Astrocyte of the cerebellum (primary cell): Measurements from ENCODE around the gene RAD51B.

ENCODE experiments used
- DNase-seq: peaks from one replicate; pipeline ENCODE4 v3.0.0-alpha.2; 2011; ENCODE audit warnings: low read depth
- H3K4me3 ChIP-seq: 2 replicates; pipeline ENCODE4 v1.5.1; 2011; ENCODE audit warnings: mild to moderate bottlenecking, low read depth, low read length, moderate library complexity
- in situ Hi-C: cut with HindIII; loops from 2 replicates; pipeline ENCODE4 v1.10.0; 2017; ENCODE audit warnings: low sequenced_read_pairs
- TF ChIP-seq, protein P1 (sequence below): IDR thresholded peaks from 2 replicates; pipeline ENCODE4 v1.5.1; 2012; ENCODE audit warnings: low read length, low read depth, moderate library complexity, mild to moderate bottlenecking; ENCODE audit errors: missing control alignments

The RAD51B gene

DNA sequence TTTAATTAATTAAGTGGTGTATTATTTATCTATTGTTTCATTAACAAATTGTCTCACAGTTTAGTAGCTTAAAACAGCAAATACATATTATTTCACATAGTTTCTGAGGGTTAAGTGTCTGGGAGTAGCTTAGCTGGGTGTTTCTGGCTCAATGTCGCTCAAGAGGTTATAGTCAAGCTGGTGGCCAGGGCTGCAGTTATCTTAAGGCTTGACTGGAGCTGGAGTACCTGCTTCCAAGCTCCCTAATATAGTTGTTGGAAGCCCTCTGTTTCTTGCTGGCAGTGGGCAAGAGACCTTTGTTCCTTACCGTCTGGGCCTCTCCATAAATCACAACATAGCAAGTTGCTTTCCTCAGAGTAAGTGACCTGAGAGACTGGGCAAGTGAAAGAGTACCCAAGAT, 66.6 kb downstream of the RAD51B start:
- TF ChIP-seq, protein P1, sequence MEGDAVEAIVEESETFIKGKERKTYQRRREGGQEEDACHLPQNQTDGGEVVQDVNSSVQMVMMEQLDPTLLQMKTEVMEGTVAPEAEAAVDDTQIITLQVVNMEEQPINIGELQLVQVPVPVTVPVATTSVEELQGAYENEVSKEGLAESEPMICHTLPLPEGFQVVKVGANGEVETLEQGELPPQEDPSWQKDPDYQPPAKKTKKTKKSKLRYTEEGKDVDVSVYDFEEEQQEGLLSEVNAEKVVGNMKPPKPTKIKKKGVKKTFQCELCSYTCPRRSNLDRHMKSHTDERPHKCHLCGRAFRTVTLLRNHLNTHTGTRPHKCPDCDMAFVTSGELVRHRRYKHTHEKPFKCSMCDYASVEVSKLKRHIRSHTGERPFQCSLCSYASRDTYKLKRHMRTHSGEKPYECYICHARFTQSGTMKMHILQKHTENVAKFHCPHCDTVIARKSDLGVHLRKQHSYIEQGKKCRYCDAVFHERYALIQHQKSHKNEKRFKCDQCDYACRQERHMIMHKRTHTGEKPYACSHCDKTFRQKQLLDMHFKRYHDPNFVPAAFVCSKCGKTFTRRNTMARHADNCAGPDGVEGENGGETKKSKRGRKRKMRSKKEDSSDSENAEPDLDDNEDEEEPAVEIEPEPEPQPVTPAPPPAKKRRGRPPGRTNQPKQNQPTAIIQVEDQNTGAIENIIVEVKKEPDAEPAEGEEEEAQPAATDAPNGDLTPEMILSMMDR, result no peak
- DNase-seq, result no peak
- H3K4me3 ChIP-seq, result no peak overlapping the region
- in situ Hi-C loops, result no loop called here

DNA sequence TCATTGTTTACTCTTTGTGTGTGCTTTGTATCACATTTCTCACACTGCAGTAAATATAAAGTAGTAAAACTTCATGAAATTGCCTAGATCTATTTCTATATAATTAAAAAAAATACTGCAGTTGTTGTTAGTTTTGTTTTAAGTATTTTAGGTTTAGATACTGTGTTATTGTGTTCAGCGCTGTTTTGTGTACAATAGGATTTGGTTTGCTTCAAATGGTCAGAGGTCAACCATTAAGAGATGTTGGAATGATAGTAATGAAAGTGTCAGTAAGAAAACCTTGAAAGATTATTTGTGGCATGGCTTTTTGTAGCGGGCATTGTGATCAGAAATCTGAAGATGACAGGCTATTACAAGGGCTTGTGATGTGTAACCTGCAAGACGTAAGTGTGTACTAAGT, 67.9 kb downstream of the RAD51B start:
- TF ChIP-seq, protein P1, result no peak
- no peak for DNase-seq
- no peak overlapping the region for H3K4me3 ChIP-seq
- in situ Hi-C loops, result no loop called here

DNA sequence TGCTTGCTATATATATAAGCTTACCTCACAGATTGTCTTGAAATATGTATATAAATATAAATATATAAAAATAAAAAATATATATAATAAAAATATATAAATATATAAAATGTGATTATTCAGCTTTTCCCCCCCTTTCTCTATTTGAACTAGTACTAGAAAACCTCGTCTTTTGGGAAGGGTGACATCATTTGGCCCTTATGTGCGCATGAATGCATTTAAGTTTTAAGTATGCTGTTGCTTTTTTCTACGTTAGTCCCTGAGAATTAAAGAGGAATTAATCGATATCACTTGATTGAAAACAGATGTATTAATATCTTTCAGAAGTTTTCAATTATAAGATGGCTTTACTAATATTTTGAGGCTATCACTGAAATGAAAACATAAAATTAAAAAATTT, 69.9 kb downstream of the RAD51B start:
- H3K4me3 ChIP-seq, result no peak overlapping the region
- no peak for DNase-seq
- TF ChIP-seq, protein P1, result no peak
- in situ Hi-C loops, result no loop called here

DNA sequence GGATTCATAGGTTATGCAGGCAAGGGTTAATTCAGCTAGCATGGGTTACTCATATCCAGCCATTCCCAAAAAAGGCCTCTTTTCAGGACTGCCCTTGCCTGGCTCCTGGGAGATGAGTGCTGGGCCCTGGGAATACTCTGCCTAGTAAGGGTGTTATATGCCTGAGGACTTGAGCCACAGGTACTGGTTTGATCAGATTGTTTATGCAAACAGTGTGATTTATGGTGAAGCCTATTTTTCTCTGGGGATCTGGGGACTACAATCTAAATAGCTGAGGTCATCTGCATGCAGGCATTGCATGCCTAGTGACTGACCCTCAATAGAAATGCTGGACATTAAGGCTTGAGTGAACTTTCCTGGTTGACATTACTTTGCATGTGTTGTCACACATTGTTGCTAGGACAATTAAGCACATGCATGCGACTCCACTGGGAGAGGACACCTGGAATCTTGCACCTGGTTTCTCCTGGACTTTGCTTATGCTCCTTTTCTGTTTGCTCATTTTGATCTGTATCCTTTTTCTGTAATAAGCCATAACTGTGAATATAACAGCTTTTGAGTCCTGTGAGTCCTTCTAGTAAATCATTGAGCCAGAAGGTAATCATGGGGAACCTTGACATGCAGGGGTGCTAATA, 73.0 kb downstream of the RAD51B start:
- DNase-seq, result no peak
- TF ChIP-seq, protein P1, result no peak
- no peak overlapping the region for H3K4me3 ChIP-seq
- in situ Hi-C loops, result no loop called here

DNA sequence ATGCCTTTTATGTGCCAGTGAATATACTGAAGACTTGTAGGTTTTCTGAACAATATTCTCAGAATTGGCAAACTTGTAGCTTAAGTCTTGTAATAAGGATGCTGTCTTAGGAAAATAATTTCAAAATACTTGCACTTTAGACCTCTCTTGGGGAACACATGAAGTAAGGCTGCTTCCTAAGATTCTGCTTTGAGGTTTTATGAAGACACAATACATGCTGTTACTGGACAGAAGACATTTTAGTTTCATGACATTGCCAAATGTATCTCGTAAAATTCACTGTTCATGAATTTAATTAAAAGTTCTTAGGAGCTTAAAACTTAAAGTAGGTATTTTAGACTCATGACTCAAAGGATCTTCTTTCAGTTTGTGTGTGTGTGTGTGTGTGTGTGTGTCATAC, 80.7 kb downstream of the RAD51B start:
- H3K4me3 ChIP-seq, result no peak overlapping the region
- DNase-seq, result no peak
- in situ Hi-C loops, result no loop called here
- TF ChIP-seq, protein P1, result no peak

DNA sequence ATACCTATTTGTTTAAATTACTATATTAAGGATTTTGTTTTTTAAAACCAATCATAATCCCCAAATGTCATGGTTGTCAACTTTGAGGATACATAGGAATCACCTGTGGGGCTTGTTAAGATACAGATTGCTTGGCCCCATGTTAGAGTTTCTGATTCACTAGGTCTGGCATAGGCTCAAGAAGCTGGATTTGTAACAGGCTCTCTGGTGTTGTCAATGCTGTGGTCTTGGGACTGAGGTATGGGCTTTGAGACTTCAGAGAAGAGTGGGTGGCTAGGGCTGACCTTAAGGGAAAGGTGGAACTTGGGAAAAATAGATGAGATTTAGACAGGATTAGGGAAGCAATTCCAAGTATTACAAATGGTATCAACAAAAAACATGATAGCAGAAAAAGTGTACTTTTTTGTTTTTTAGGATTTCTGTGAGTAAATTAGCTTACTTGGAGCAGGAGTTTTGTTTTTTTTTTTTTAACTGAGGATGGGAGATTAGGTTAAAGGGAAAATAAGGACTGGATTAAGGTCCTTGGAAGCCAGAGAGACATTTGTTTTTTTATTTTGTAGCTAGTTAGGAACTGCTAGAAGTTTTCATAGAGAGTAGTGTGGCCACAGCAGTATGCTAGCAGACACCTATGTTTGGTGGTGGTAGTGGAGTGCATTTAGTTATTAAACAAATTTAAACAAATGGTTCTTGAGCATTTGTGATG, 88.6 kb downstream of the RAD51B start:
- TF ChIP-seq, protein P1, result no peak
- peak; percentile 12 for DNase-seq
- in situ Hi-C loops, result no loop called here
- H3K4me3 ChIP-seq, result no peak overlapping the region
